Kidney epithelial cell (primary cell): Measurements from ENCODE around the gene COMMD1. TPM values are rescaled to one million over a fixed set of nuclear protein-coding genes. Genes with fewer than 3 reads are reported as not detected.

Source experiments
- DNase-seq: peaks from one replicate; pipeline ENCODE4 v3.0.0-alpha.2; 2010; ENCODE audit warnings: low read depth
- H3K27me3 ChIP-seq: 2 replicates; pipeline ENCODE4 v1.6.0; 2011; ENCODE audit warnings: low read length; ENCODE audit not compliant: control insufficient read depth, insufficient read depth
- H3K36me3 ChIP-seq: 2 replicates; pipeline ENCODE4 v1.5.1; 2011; ENCODE audit warnings: low read length; ENCODE audit not compliant: control insufficient read depth, insufficient read depth
- H3K4me3 ChIP-seq: 2 replicates; pipeline ENCODE4 v1.5.1; 2011; ENCODE audit warnings: low read depth, mild to moderate bottlenecking, control low read depth, low read length
- total RNA-seq: library from RNA; depleted of rRNA; stranded (reverse); fragments of >200 nt; gene quantifications from 2 replicates; pipeline ENCODE4 v1.2.3, GENCODE V29; 2015
- TF ChIP-seq, protein P1 (sequence below): IDR thresholded peaks from 2 replicates; pipeline ENCODE4 v1.5.1; 2011; ENCODE audit warnings: mild to moderate bottlenecking, moderate library complexity, low read length, control low read depth, inconsistent platforms; ENCODE audit not compliant: insufficient read depth, poor library complexity, severe bottlenecking

COMMD1 gene
- total RNA-seq, 1 donor from 2014 or later = 44.1 TPM

DNA sequence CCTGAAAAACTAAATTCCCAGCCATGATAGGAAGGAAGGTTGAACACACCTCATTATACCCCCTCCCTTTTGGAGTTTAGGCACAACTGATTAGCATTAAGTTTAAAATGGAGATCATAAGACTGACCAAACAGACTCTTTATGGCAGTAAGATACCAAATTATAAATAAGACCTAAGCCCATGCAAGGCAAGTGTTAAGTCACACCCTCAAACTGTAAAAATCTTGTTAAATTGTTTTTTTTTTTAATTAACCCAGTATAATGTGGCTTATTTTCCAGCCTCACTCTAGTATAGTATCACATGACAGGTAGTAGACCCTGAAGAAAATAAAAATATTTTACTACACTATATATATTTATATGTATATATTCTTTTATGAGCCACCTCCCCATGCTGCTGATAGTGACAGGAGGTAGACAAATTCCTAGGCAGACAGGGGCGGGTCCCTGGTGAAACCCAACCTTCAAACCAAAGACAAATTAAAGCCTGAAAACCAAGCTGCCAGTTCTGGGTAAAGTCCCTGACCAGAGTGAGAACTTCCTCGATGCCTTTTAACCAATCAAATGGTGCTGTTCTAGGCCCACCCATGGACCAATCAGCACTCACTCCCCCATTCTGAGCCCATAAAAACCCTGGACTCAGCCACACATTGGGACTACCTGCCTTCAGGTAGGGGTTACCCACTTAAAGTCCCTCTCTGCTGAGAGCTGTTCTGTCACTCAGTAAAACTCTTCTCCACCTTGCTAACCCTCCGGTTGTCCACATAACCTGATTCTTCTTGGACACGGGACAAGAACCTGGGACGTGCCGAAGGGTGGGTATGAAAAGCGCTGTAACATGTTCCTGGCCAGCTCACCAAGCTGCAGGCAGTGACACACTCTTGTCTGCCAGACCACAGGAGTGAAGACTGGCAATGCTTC, 166.5 kb downstream of the COMMD1 start:
- Histone ChIP-seq H3K27me3 (no peaks in the 10 kb centered on the region), H3K4me3 (no peak overlapping the region), H3K36me3 (no peaks in the 10 kb centered on the region)
- DNase-seq = no peak
- TF ChIP-seq, protein P1, sequence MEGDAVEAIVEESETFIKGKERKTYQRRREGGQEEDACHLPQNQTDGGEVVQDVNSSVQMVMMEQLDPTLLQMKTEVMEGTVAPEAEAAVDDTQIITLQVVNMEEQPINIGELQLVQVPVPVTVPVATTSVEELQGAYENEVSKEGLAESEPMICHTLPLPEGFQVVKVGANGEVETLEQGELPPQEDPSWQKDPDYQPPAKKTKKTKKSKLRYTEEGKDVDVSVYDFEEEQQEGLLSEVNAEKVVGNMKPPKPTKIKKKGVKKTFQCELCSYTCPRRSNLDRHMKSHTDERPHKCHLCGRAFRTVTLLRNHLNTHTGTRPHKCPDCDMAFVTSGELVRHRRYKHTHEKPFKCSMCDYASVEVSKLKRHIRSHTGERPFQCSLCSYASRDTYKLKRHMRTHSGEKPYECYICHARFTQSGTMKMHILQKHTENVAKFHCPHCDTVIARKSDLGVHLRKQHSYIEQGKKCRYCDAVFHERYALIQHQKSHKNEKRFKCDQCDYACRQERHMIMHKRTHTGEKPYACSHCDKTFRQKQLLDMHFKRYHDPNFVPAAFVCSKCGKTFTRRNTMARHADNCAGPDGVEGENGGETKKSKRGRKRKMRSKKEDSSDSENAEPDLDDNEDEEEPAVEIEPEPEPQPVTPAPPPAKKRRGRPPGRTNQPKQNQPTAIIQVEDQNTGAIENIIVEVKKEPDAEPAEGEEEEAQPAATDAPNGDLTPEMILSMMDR = no peak

DNA sequence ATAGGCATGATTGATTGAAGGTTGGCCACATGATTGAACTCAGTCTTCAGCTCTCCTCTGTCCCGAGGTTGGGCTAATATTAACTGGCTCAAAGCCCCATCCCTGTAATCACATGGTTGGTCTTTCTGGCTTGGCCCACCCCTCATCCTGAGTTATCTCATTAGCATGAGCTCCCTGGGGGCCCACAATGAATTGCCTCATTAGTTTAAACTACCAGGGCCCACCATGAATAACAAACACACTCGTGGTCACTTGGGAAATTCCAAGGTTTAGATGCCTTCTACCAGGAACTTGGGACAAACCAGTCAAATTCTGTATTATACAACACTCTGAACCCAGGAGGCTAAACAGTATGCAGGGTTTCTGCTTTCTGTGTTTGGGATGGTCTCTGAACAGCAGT, 168.8 kb downstream of the COMMD1 start:
- H3K36me3 ChIP-seq = no peaks in the 10 kb centered on the region
- no peak overlapping the region for H3K4me3 ChIP-seq
- TF ChIP-seq, protein P1 = no peak
- H3K27me3 ChIP-seq = no peaks in the 10 kb centered on the region
- no peak for DNase-seq

DNA sequence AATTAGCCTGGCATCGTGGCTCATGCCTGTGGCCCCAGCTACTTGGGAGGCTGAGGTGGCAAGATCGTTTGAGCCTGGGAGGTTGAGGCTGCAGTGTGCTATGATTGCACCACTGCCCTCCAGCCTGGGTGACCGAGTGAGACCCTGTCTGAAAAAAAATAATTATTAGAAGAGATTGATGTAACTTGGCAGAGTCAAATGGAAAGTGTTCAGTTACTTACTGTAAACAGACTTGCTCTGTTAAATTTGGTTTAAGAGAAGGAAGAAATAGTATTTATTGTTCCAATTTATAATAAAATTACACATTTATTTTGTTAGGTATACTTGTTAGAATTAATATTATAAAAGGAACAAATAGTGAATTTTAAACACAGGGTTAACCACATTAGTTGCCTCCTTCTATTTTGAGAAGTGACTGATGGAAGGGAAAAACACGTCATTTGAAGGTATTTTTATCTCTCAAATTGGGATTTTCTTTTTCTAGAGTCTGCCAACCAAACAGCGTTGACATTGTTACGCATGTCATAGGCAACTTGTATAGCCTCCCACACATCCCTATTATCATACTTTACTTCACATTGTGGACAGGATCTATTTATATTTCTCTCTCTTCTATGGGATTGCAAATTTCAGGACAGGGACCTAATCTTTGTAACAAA, 171.6 kb downstream of the COMMD1 start:
- Histone ChIP-seq H3K36me3 (no peaks in the 10 kb centered on the region), H3K4me3 (no peak overlapping the region), H3K27me3 (no peaks in the 10 kb centered on the region)
- DNase-seq = no peak
- TF ChIP-seq, protein P1 = no peak

DNA sequence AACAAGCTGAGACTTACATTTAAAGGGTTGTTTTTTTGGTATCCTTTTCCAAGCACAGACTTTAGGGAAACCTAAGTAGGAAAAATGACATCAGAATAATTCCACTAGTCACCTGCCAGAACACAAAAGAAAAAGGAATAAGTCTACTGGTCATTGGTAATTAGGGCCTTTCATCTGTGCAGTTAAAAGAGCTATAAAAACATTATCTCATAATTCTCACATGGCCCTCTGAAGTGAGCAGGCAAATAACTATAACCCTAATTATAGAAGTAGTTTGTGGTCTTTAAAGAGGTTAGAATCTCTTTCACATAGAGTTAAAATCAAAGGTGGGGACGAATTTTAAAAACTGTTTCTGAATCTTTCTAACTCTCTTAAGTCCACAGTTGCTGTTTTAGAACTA, 179.3 kb downstream of the COMMD1 start:
- Histone ChIP-seq H3K36me3 (no peaks in the 10 kb centered on the region), H3K27me3 (no peaks in the 10 kb centered on the region), H3K4me3 (no peak overlapping the region)
- no peak for DNase-seq
- TF ChIP-seq, protein P1 = no peak

DNA sequence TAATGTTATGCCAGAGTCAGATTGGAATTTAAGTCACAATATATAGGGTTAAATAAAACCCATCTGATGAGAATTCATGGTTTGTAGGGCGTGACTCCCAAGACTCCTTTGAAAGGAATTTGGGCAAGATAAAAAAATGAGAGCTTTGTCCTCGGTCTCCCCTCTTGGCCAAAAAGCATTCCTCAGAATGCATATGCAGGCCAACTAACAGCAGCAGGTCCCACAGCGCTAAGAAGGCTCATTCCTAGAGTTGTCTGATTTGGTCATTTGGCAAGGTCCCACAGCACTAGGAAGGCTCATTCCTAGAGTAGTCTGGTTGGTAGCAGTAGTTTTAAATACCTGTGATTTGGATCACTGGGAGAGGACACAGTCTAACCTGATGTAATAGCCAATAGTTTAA, 184.2 kb downstream of the COMMD1 start:
- Histone ChIP-seq H3K4me3 (no peak overlapping the region), H3K36me3 (no peaks in the 10 kb centered on the region), H3K27me3 (no peaks in the 10 kb centered on the region)
- TF ChIP-seq, protein P1 = no peak
- no peak for DNase-seq
